Kidney (tissue), 14 donors: ENCODE data around the gene LILRB4. TPM values are rescaled to one million over a fixed set of nuclear protein-coding genes. Genes with fewer than 3 reads are reported as not detected.

Experiments
- DNase-seq, 5 donors: peaks; one replicate each; pipeline ENCODE4 v3.0.0-alpha.2; 2013 to 2020
- FAIRE-seq: peaks from 2 replicates; lab custom pipeline; 2012; peaks lifted over from hg19 to GRCh38; lab: Jason Lieb, UNC
- H3K27ac ChIP-seq, 2 donors: one replicate each; pipeline ENCODE4 v1.7.0; 2013; ENCODE audit warnings: low read depth in 2 of 2, low read length in 2 of 2, inconsistent platforms in 1 of 2
- H3K27me3 ChIP-seq: one replicate; pipeline ENCODE4 v1.7.1; 2013; ENCODE audit warnings: low read length, inconsistent platforms; ENCODE audit not compliant: control insufficient read depth, insufficient read depth
- H3K36me3 ChIP-seq, 3 donors: one replicate each; pipeline versions ENCODE4 v1.7.0 to v1.7.1; 2013; ENCODE audit warnings: low read length in 3 of 3, control low read depth in 1 of 3, inconsistent platforms in 1 of 3; ENCODE audit not compliant: insufficient read depth in 3 of 3, control insufficient read depth in 2 of 3
- H3K4me1 ChIP-seq, 3 donors: one replicate each; pipeline versions ENCODE4 v1.7.0 to v1.7.1; 2013; ENCODE audit warnings: low read length in 3 of 3, inconsistent platforms in 1 of 3, low read depth in 1 of 3; ENCODE audit not compliant: control insufficient read depth in 2 of 3, insufficient read depth in 2 of 3
- H3K4me3 ChIP-seq, 3 donors: one replicate each; pipeline versions ENCODE4 v1.7.0 to v1.8.1; 2013; ENCODE audit warnings: low read length in 3 of 3, control low read depth in 1 of 3, inconsistent platforms in 1 of 3
- H3K9ac ChIP-seq, 3 donors: one replicate each; pipeline versions ENCODE4 v1.7.0 to v1.7.1; 2013; ENCODE audit warnings: low read length in 3 of 3, control low read depth in 1 of 3, inconsistent platforms in 1 of 3
- H3K9me3 ChIP-seq, 3 donors: one replicate each; pipeline versions ENCODE4 v1.7.0 to v1.7.1; 2013; ENCODE audit warnings: low read length in 3 of 3, control low read depth in 1 of 3, inconsistent platforms in 1 of 3; ENCODE audit not compliant: control insufficient read depth in 2 of 3, insufficient read depth in 1 of 3
- CTCF ChIP-seq: IDR thresholded peaks from 3 replicates; pipeline ENCODE4 v1.5.1; 2012; ENCODE audit warnings: mild to moderate bottlenecking, moderate library complexity, borderline replicate concordance; ENCODE audit not compliant: insufficient read depth; ENCODE audit errors: extremely low read depth
- intact Hi-C: fragments of 100-400 bp; cut with DNase I; formaldehyde crosslinking; loops from one replicate; pipeline ENCODE4 v1.11.1; 2022
- polyA plus RNA-seq: library from polyadenylated mRNA; stranded (reverse); fragments of 350-450 nt; fragmentation: Illumina TruSeq; extraction: RNeasy Lipid Tissue Mini Kit (QIAGEN cat#74804); gene quantifications from one replicate; pipeline ENCODE4 v1.2.3, GENCODE V29; 2014; ENCODE audit warnings: low read depth, low replicate concordance; ENCODE audit not compliant: insufficient read depth
- total RNA-seq: library from RNA; stranded (reverse); fragmentation: NEBNext Ultra II Directional; extraction: Animal tissue kit (Norgen Biotek cat#: 25700); gene quantifications from one replicate; pipeline ENCODE4 v1.2.1, GENCODE V29; 2021
- donor health status: control.
- donor health status: control.
- donor health status: control.
- donor health status: control.
- donor health status: control.
- donor health status: DM: yes; HTN: yes; CAD: no.
- donor health status: Normal renal cell carcinoma (clear cell type).

The LILRB4 gene
- total and polyA plus RNA-seq, 2 donors from 2014 or later: 1.8 to 9.9 TPM

DNA sequence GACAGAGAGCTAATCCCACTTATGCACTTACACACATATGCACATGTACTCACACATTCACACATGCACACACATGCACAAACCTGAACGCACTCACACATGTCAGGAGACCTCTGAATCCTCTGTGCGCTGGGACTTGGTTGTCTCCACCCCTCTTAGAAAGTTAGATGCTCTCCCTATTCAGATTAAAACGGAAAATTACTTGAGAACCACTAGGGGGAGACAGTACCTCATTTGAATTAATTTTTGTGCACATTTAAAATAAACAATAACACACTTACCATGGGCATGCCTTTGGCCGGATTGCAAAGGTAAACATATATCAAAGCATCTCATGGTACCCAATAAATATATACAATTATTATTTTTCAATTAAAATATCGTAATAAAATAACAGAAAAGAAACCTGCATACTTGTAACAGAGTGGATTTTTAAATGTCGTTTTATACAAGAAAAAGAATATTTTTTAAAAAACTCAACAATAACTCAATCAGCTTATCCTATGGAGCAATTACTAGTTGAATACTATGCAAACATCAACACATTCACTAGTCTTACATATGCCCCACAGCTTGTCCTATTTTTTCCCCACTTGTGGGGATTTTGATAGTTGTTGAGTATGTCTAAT, 9.5 kb upstream of the LILRB4 start:
- Histone ChIP-seq H3K9ac (no peak overlapping the region), H3K4me3 (no peak overlapping the region), H3K36me3 (no peaks in the 10 kb centered on the region), H3K27ac (no peak overlapping the region), H3K4me1 (no peaks in the 10 kb centered on the region), H3K27me3 (no peaks in the 10 kb centered on the region), H3K9me3 (no peaks in the 10 kb centered on the region)
- no peak for FAIRE-seq
- peak; percentile 30 for TF ChIP-seq CTCF
- DNase-seq: peak in 1 of 5 donors; percentile 36
- intact Hi-C loops: no loop called here

DNA sequence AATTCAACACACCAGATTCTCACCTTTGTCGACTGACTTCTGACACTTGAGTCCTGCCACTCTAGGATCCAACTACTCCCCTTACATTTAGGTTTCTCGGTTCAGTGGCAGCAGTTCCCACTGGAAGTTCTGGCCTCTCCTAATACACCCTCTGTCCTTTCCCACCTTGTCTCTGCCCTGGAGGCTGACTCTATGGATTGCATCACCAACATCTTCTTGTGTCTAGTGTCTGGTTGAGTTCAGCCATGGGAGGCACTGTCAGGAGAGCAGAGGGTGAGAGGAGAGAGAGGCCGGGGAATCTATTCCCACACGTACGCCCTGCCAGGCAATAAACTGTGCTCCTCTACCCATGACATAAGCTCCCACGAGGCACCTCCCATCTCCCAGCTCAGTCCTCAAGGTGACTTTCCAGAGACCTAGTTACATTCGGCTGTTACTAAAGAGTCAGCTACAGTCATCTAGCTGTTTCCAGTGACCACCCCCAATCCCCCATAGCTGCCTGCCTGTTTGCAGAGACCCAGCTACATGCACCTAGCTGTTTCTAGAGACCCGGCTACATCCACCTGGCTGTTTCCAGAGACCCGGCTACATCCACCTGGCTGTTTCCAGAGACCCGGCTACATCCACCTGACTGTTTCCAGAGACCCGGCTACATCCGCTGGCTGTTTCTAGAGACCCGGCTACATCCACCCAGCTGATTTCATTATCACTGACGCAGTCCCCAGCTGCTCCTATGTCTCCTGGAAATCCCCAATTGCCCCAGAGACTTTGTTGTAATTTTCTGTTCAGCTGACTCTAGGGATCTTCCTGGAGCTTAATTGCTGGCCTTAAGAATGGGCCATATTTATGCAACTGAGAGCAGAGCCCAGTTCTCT, 8.1 kb upstream of the LILRB4 start:
- Histone ChIP-seq H3K27me3 (no peaks in the 10 kb centered on the region), H3K9me3 (no peaks in the 10 kb centered on the region), H3K36me3 (no peaks in the 10 kb centered on the region), H3K9ac (no peak overlapping the region), H3K4me3 (no peak overlapping the region), H3K4me1 (no peaks in the 10 kb centered on the region), H3K27ac (no peak overlapping the region)
- no peak for TF ChIP-seq CTCF
- no peak for FAIRE-seq
- no peak for DNase-seq
- intact Hi-C loops: no loop called here

GRCh38 chr19:54659300-54659699, 3.5 kb upstream of the LILRB4 start:
- Histone ChIP-seq H3K27me3 (no peaks in the 10 kb centered on the region), H3K4me3 (no peak overlapping the region), H3K36me3 (no peaks in the 10 kb centered on the region), H3K27ac (no peak overlapping the region), H3K9ac (no peak overlapping the region), H3K4me1 (no peaks in the 10 kb centered on the region), H3K9me3 (no peaks in the 10 kb centered on the region)
- intact Hi-C loops: no loop called here
- FAIRE-seq (no peak), DNase-seq (no peak)
- no peak for TF ChIP-seq CTCF
